Measurements from ENCODE around the gene SNX1. TPM values are rescaled to one million over a fixed set of nuclear protein-coding genes. Genes with fewer than 3 reads are reported as not detected.

The SNX1 gene
- total RNA-seq, 1 donor from 2014 or later = 32.5 TPM

DNA sequence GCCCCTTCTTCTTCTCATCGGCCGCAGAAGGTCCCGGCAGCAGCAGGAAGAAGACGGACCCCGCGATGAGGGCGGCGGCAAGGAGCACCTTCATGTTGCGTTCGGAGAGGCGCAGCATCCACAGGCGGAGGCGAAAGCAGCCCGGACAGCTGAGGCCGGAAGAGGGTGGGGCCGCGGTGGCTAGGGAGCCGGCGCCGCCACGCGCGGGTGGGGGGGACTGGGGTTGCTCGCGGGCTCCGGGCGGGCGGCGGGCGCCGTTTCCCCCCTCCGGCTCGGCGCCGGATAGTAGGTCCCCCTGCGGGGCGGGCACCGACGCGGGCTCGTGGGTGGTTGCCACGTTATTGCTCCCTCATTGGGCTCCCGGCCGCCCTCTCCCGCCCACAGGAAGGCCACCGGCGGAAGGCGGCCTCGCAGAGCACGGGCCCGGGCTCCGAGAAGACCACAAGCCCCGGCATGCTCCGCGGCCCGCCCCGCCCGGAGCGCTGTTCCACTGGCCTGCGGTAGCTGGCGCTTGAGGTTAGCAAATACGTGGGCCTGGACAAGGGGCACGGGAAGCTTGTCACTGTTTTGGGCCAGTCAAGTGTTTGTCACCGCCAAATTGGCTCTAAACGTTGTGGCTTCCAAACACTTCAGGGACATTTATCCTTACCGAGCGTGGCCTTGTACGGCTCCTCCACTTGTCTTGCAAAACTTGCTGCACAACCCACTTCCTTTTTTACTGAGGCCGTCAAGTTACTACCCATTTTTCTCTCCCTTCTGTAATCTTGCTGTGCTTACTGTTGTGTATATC is 67.3 kb downstream of the SNX1 start, which contains the start of gene PPIB:
TSS of gene PPIB (minus strand) at position 154 of the 790 bp plus-strand sequence. CDS start at position 118, 36 bp downstream.
- DNase-seq (ENCODE audit: low read depth in 2 of 2) = peak; percentile 98 to 99

DNA sequence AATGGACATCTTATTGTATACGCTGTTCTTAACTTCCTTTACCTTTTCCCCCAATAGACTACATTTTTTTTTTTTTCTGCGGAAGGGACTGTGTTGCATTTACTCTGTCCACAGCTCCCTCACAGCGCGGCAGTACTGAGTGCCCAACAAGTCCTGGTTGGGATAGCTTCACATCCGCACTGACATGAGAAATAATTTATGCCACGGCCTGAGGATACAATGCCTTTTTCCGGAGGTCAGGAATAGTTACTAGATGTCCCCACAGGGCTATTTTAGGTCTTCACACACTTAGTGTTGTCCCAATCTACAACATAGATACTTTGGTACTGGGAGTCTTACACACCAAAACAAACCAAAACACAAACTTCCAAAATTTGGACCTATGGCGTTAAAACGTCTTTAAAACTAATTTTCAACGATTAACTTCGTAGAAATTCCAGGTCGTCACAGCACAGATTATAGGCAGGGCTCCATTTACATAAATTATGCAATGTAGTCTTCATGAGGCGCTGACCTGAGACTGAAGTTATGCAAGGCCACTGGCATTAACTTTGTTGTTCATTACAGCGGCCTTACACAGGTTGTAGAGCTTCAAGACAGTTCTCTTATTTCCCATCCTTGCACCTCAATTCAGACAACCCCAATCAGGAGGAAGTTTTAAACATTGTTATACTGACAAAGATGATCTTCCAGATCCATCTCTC is 68.0 kb downstream of the SNX1 start:
- DNase-seq (ENCODE audit: low read depth in 2 of 2) = peak; percentile 65 to 86

DNA sequence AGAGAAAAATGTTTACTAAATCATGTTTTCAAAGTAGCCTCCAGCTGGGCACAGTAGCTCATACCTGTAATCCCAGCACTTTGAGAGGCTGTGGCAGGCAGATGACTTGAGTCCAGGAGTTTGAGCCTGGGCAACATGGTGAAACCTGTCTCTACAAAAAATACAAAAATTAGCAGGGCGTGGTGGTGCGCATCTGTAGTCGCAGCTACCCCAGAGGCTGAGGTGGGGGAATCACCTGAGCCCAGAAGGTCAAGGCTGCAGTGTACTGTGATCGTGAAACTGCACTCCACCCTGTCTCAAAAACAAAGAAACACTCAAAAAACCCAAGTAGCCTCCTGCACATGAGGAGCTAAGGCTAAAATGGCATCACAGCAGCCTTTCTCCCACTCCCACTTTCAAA is 68.7 kb downstream of the SNX1 start:
- DNase-seq (ENCODE audit: low read depth in 2 of 2) = no peak

DNA sequence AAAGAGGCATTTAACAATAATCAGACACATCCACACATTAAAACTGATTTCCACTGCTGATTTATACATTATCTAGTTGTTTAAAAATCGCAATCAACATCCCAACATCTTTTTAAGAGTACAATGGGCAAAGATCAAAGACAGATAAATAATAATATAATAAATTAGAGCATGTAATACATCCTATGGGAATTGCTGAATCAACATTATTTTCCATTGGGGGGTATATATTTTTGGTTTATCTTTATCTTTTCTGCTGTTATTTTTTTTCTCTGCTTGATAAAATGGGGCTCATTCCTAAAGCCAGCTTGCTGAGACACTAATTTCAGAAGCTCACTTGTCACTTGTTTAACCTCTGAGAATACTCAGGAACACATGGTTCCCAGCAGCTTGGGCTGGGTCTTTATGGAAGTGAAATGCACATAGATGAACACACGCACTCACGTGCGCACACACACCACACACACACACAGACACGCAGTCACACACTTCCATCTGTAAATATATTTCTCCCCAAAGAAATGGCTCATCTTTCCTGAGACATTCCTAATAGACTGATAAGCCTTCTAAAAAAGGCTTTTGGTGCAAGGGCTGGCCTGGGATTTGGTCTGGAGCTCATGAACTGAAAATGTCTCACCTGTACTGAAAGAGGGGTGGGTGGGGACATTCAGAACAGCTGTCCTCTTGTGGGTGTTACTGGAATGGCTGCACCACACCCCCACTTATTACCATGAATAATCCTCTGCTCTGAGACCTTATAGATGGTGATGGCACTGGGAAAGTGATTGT is 70.5 kb downstream of the SNX1 start:
- no peak for DNase-seq (ENCODE audit: low read depth in 2 of 2)

DNA sequence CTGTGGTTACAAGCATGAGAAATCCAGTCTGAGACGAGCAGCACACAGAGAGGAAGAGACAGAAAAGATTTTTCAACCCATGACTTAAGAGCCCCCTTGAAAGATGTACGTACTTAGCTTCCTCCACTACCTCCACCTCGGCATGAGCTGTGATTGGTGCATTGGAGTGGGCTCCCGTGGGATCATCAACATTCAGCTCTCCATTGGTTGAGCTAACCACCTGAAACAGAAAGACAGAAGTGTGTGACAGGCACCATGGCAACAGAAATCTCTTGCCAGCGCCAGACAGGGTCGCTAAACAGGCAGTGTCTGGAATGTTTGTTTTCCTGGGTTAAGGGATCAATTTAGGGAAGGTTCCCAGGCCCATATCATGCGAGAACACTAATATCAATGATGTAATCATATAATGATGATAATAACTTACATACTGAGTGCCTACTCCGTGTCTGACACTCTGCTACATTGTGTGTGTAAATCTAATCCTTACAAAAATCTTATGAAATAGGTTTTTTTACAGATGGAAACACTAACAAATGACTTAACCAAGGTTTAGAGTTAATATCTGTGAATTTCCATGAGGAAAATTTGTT is 84.5 kb downstream of the SNX1 start:
- DNase-seq (ENCODE audit: low read depth in 2 of 2) = peak in 1 of 2 donors; percentile 61

DNA sequence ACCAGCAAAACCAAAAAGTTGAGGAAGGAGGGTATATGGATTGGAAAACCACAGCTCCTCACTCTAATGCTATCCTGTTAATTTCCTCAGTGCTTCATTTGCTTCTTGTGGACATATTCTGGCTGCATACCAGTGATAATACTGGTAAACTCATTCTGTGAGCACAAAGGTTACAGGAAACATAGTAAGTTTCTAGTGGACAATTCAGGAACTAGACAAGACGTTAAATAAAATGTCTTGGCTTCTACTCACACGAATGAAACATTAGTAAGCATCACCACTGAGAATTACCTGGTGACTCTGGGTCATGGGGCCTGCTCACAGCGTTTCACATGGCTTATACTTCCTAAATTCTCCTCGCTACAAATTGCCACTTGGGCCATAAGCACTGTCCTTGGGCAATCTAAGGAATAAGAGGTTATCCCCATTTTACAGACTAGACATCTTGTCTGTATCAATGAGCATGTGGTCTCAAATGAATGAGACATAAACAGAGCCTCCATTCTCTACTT is 87.1 kb downstream of the SNX1 start:
- DNase-seq (ENCODE audit: low read depth in 2 of 2) = peak in 1 of 2 donors; percentile 24

DNA sequence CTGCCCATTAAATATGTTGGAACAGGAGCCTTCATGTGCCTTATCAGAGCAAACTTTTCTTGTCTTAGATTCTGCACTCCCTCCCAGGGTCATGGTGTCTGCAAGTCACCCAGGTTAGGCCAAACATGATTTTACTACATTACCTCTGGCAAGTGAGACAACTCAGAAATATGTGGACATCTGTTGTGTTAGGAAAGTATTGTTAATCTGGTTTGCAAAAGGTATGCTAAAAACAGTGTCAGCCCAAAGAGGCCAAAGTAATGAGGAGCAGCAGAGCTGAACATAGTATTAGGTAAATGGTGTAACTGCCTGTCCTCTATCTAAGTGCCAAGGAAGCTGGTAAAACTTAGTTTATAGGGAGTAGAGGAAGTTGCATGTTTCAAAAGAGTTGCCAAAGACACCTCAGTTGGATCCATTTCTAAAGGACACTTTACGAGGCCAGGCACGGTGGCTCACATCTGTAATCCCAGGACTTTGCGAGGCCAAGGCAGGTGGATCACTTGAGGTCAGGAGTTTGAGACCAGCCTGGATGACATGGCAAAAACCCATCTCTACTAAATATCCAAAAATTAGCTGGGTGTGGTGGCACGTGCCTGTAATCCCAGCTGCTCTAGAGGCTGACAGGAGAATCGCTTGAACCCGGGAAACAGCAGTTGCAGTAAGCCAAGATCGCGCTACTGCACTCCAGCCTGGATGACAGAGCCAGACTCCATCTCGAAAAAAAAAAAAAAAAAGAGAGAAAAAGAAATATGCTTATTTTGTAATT is 89.5 kb downstream of the SNX1 start:
- no peak for DNase-seq (ENCODE audit: low read depth in 2 of 2)

DNA sequence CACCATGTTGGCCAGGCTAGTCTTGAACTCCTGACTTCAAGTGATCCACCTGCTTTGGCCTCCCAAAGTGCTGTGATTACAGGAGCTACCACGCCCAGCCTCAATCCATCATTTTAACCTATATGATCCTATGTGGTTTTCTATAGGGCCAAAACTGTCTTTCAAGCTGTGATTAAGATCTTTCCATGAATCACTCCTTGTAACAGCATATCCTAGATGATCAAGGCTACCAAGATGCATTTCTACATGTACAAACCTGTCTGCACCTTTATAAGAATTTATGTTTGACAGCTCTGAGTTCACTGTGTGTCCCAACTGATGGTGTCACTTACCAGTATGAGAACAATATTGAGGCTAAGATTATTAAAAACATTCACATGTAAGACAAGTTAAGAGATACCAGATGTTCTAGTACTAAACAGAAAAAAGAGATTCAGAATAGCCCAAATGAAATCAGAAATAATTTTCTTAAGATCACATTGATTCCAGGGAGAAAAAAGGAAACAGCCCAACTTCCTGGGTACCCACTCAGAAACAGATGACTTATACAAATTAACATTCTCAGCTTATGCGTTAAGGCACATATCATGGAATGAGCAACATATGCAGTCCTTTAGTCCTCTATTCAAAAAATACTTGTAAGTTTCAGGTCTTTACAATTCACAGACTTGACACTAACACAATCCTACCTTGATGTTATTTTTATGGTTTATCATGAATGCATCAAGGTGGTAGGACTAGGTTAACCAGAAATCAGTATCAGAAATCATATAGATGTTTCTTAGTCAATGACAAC is 91.8 kb downstream of the SNX1 start:
- no peak for DNase-seq (ENCODE audit: low read depth in 2 of 2)

Other genes with a start within 250 kb of the SNX1 start
- gene DAPK2, start 49.5 kb upstream of the SNX1 start, total RNA-seq = 7.2 and 13.5 TPM in 2 replicates
- gene CIAO2A, start 2.1 kb upstream of the SNX1 start, total RNA-seq = 30.2 and 47.9 TPM in 2 replicates
- under 0.01 and 0.20 TPM in 2 replicates for gene SNX22, start 55.7 kb downstream of the SNX1 start, total RNA-seq
- 579 and 623 TPM in 2 replicates for gene PPIB, start 67.0 kb downstream of the SNX1 start, total RNA-seq

All from lung microvascular endothelial cell (primary cell).